BLaER1 treated with 17β-estradiol and CSF1 and Interleukin-3, amounts not matched to agents 10 nM and 100 nM (cell line): ENCODE results near the gene ZNF232.
A peak's percentile ranks its signal among the peaks of the same experiment; 100 is the strongest.
"Not testable (repeated sequence)": the region's sequence is repeated elsewhere in the genome, so short reads cannot be mapped to it uniquely, and the experiment has no call there.

ENCODE experiments used
- H3K27ac ChIP-seq, 11 experiments: shearing (Covaris generic); formaldehyde crosslinking; 2 replicates each; pipeline ENCODE4 v1.8.1; 2022
- H3K27me3 ChIP-seq, 11 experiments: shearing (Covaris generic); formaldehyde crosslinking; 2 replicates each; pipeline ENCODE4 v1.8.1; 2022
- H3K36me3 ChIP-seq, 11 experiments: shearing (Covaris generic); formaldehyde crosslinking; 2 replicates each; pipeline ENCODE4 v1.8.1; 2022
- H3K4me1 ChIP-seq, 10 experiments: shearing (Covaris generic); formaldehyde crosslinking; 2 replicates each; pipeline ENCODE4 v1.8.1; 2022
- H3K4me2 ChIP-seq, 11 experiments: shearing (Covaris generic); formaldehyde crosslinking; 2 replicates each; pipeline ENCODE4 v1.8.1; 2022
- H3K4me3 ChIP-seq, 10 experiments: shearing (Covaris generic); formaldehyde crosslinking; 2 replicates each; pipeline ENCODE4 v1.8.1; 2022
- H3K9ac ChIP-seq, 11 experiments: shearing (Covaris generic); formaldehyde crosslinking; 2 replicates each; pipeline ENCODE4 v1.8.1; 2022
- H3K9me3 ChIP-seq, 11 experiments: shearing (Covaris generic); formaldehyde crosslinking; replicated peaks in 1 of 11; 2 replicates each; pipeline ENCODE4 v1.8.1; 2022
- H4K20me1 ChIP-seq, 11 experiments: shearing (Covaris generic); formaldehyde crosslinking; 2 replicates each; pipeline ENCODE4 v1.8.1; 2022
- Cebpa-rat ChIP-seq, 11 experiments: shearing (Covaris generic); IDR thresholded peaks; 2 replicates each; pipeline ENCODE4 v1.8.1; 2022

ZNF232 gene

GRCh38 chr17:5097101-5097834, 14.4 kb downstream of the ZNF232 start:
- no peak overlapping the region for H3K27ac ChIP-seq
- peaks cover 32 to 50% (median 40%) of the 10 kb centered on the region in 11 experiments for H3K36me3 ChIP-seq
- no peaks in the 10 kb centered on the region for H3K27me3 ChIP-seq
- H3K4me2 ChIP-seq = no peak overlapping the region
- peak overlapping the region in 5 of 10 experiments; percentile 9 to 38 (median 14); a peak in 5 of 20 replicates for H3K4me3 ChIP-seq
- H4K20me1 ChIP-seq = no peaks in the 10 kb centered on the region
- peaks cover 0 to 7% (median 0%) of the 10 kb centered on the region in 10 experiments; a peak in 1 of 20 replicates for H3K4me1 ChIP-seq
- no peak overlapping the region for H3K9ac ChIP-seq
- peaks cover 65 to 97% (median 75%) of the 10 kb centered on the region in 11 experiments for H3K9me3 ChIP-seq
- no peak for TF ChIP-seq Cebpa-rat (IDR thresholded peaks at IDR 0.05)

- Histone ChIP-seq H3K36me3 (peaks cover 37 to 55% (median 46%) of the 10 kb centered on the region in 11 experiments), H3K4me3 (peak overlapping the region in 5 of 10 experiments; percentile 9 to 38 (median 14); a peak in 5 of 20 replicates), H3K27ac (no peak overlapping the region), H3K4me1 (peaks cover 0 to 7% (median 0%) of the 10 kb centered on the region in 10 experiments; a peak in 1 of 20 replicates), H3K4me2 (peak overlapping the region in 1 of 11 experiments; percentile 19; a peak in 2 of 22 replicates), H3K27me3 (no peaks in the 10 kb centered on the region), H4K20me1 (no peaks in the 10 kb centered on the region), H3K9me3 (peaks cover 71 to 100% (median 81%) of the 10 kb centered on the region in 11 experiments), H3K9ac (no peak overlapping the region)
- TF ChIP-seq Cebpa-rat (IDR thresholded peaks at IDR 0.05) = no peak
Observed at GRCh38 chr17:5096731-5097100, 15.0 kb downstream of the ZNF232 start.

DNA sequence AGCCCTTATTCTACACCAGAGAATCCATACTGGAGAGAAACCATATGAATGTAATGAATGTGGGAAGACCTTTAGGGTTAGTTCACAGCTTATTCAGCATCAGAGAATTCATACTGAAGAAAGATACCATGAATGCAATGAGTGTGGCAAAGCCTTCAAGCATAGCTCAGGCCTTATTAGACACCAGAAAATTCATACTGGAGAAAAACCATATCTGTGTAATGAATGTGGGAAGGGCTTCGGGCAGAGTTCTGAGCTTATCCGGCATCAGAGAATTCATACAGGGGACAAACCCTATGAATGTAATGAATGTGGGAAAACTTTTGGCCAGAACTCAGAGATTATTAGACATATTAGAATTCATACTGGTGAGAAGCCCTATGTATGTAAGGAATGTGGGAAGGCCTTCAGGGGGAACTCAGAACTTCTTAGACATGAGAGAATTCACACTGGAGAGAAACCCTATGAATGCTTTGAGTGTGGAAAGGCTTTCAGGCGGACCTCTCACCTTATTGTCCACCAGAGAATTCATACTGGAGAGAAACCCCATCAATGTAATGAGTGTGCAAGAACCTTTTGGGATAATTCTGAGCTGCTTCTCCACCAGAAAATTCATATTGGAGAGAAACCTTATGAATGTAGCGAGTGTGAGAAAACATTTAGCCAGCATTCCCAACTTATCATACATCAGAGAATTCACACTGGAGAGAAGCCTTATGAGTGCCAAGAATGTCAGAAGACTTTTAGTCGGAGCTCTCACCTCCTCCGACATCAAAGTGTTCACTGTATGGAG, 19.3 kb downstream of the ZNF232 start:
- H3K36me3 ChIP-seq = peaks cover 79 to 95% (median 87%) of the 10 kb centered on the region in 11 experiments
- no peak overlapping the region for H3K27ac ChIP-seq
- H3K27me3 ChIP-seq = no peaks in the 10 kb centered on the region
- H3K4me1 ChIP-seq = no peaks in the 10 kb centered on the region
- no peaks in the 10 kb centered on the region for H4K20me1 ChIP-seq
- no peak overlapping the region for H3K9ac ChIP-seq
- TF ChIP-seq Cebpa-rat (IDR thresholded peaks at IDR 0.05) = no peak
- H3K4me2 ChIP-seq = no peak overlapping the region
- peak overlapping the region in 8 of 10 experiments; percentile 1 to 45 (median 16); a peak in 8 of 20 replicates for H3K4me3 ChIP-seq
- H3K9me3 ChIP-seq = peaks cover 100% of the 10 kb centered on the region in 11 experiments

DNA sequence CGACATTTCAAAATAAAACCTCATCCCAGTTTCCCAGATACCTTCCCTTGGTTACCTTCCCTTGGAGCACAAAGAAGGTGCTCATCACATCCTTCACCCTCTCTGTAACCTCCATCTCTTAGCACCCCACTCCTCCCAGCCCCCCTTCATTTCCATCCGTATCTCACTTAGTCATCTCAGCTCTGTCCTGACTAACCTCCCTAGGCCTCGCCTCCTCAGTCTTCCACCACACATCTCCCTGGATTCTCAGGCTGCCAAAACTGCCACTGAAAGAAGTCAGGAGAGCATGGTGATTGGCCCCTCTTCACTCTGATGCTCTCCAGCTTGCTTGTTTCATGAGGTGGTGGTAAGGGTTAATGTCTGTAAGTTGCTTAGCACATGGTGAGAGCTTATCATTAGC, 31.1 kb downstream of the ZNF232 start:
- Histone ChIP-seq H4K20me1 (no peaks in the 10 kb centered on the region), H3K9ac (no peak overlapping the region), H3K9me3 (peaks cover 44 to 77% (median 61%) of the 10 kb centered on the region in 11 experiments), H3K4me3 (no peak overlapping the region), H3K4me2 (no peak overlapping the region), H3K36me3 (peaks cover 14 to 52% (median 36%) of the 10 kb centered on the region in 11 experiments; a peak in 21 of 22 replicates), H3K27ac (no peak overlapping the region), H3K27me3 (no peaks in the 10 kb centered on the region), H3K4me1 (peaks cover 9 to 27% (median 22%) of the 10 kb centered on the region in 10 experiments; a peak in 19 of 20 replicates)
- TF ChIP-seq Cebpa-rat (IDR thresholded peaks at IDR 0.05) = no peak

GRCh38 chr17:5078106-5079028, 33.3 kb downstream of the ZNF232 start, which contains the start of gene ZFP3:
Gene ZFP3, plus strand, starts transcription at chr17:5078467. Its CDS starts 13,038 bp downstream, at chr17:5091505.
- Histone ChIP-seq H3K4me1 (peaks cover 9 to 27% (median 22%) of the 10 kb centered on the region in 10 experiments; a peak in 19 of 20 replicates), H3K27me3 (no peaks in the 10 kb centered on the region), H3K9me3 (peaks cover 22 to 55% (median 39%) of the 10 kb centered on the region in 11 experiments), H3K4me3 (peak within 1 kb of the TSS; percentile 55 to 78 (median 71)), H3K4me2 (peak within 1 kb of the TSS; percentile 67 to 96 (median 92)), H3K27ac (peak within 1 kb of the TSS; percentile 70 to 87 (median 84)), H4K20me1 (no peaks in the 10 kb centered on the region), H3K9ac (peak within 1 kb of the TSS; percentile 74 to 87 (median 81)), H3K36me3 (peaks cover 6 to 31% (median 21%) of the 10 kb centered on the region in 11 experiments; a peak in 16 of 22 replicates)
- TF ChIP-seq Cebpa-rat (IDR thresholded peaks at IDR 0.05) = no peak

DNA sequence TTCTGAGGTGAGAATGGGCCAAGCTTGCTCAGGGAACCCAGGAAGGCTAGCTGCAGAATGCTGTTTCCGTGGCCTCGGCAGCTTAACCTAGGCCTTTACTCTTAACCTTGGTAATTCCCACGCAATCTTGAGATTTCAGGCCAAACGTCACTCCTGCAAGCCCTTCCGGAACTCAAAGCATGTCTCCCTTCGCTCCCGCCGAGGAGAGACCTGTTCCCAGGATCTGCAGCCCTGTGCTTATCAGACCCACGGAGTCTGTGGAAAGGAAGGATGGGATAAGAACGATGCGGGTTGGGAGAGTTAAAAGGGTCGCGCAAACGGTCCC, 33.9 kb downstream of the ZNF232 start:
- H3K27ac ChIP-seq = peak overlapping the region; percentile 70 to 87 (median 84); a peak in 21 of 22 replicates
- TF ChIP-seq Cebpa-rat (IDR thresholded peaks at IDR 0.05) = no peak
- peak overlapping the region; percentile 67 to 96 (median 92) for H3K4me2 ChIP-seq
- peak overlapping the region; percentile 74 to 87 (median 81) for H3K9ac ChIP-seq
- H3K36me3 ChIP-seq = peaks cover 3 to 25% (median 15%) of the 10 kb centered on the region in 11 experiments; a peak in 15 of 22 replicates
- H4K20me1 ChIP-seq = no peaks in the 10 kb centered on the region
- H3K4me3 ChIP-seq = peak overlapping the region; percentile 55 to 78 (median 71)
- no peaks in the 10 kb centered on the region for H3K27me3 ChIP-seq
- peaks cover 9 to 27% (median 22%) of the 10 kb centered on the region in 10 experiments; a peak in 19 of 20 replicates for H3K4me1 ChIP-seq
- H3K9me3 ChIP-seq = peaks cover 16 to 48% (median 32%) of the 10 kb centered on the region in 11 experiments

GRCh38 chr17:5077275-5077674, 34.4 kb downstream of the ZNF232 start:
- Histone ChIP-seq H3K4me3 (peak overlapping the region in 2 of 10 experiments; percentile 70 to 74; a peak in 2 of 20 replicates), H3K4me1 (peaks cover 9 to 27% (median 22%) of the 10 kb centered on the region in 10 experiments; a peak in 19 of 20 replicates), H3K36me3 (peaks cover under 1 to 20% (median 11%) of the 10 kb centered on the region in 11 experiments; a peak in 13 of 22 replicates), H3K4me2 (peak overlapping the region in 7 of 11 experiments; percentile 67 to 96 (median 88); a peak in 6 of 22 replicates), H3K9me3 (peaks cover 11 to 44% (median 28%) of the 10 kb centered on the region in 11 experiments)
- not testable (repeated sequence) for H3K9ac ChIP-seq, H3K27me3 ChIP-seq, H3K27ac ChIP-seq, H4K20me1 ChIP-seq

- H3K4me1 ChIP-seq = peaks cover 9 to 27% (median 22%) of the 10 kb centered on the region in 10 experiments; a peak in 19 of 20 replicates
- not testable (repeated sequence) for H3K27me3 ChIP-seq, H3K4me3 ChIP-seq, H4K20me1 ChIP-seq, H3K9ac ChIP-seq, H3K4me2 ChIP-seq, H3K27ac ChIP-seq, H3K36me3 ChIP-seq
- H3K9me3 ChIP-seq = peaks cover 0 to 26% (median 10%) of the 10 kb centered on the region in 11 experiments; a peak in 16 of 22 replicates
Observed at GRCh38 chr17:5075472-5075871, 36.2 kb downstream of the ZNF232 start.
